OCI-M2 (cell line): ENCODE data around the gene RITA1.
"Not testable (repeated sequence)": the region's sequence is repeated elsewhere in the genome, so short reads cannot be mapped to it uniquely, and the experiment has no call there.

Experiments used
- DNase-seq: peaks from one replicate; lab custom pipeline; 2025; ENCODE audit not compliant: unreplicated experiment; lab: John Stamatoyannopoulos, UW

Gene RITA1

GRCh38 chr12:113201187-113202177 lies 16.0 kb downstream of the RITA1 start:
- DNase-seq: no peak

- no peak for DNase-seq
Measured at GRCh38 chr12:113202300-113203075, 17.0 kb downstream of the RITA1 start.

- no peak for DNase-seq
Measured at GRCh38 chr12:113203852-113204760, 18.6 kb downstream of the RITA1 start.

GRCh38 chr12:113204804-113205203 lies 19.3 kb downstream of the RITA1 start:
- DNase-seq: no peak

- DNase-seq: not testable (repeated sequence)
Measured at GRCh38 chr12:113206802-113207201, 21.3 kb downstream of the RITA1 start.

GRCh38 chr12:113207613-113208040 lies 22.1 kb downstream of the RITA1 start:
- DNase-seq: no peak

- no peak for DNase-seq
Measured at GRCh38 chr12:113208041-113208934, 22.8 kb downstream of the RITA1 start.

- DNase-seq: no peak
Measured at GRCh38 chr12:113211160-113211559, 25.6 kb downstream of the RITA1 start.

GRCh38 chr12:113214895-113215400 lies 29.4 kb downstream of the RITA1 start:
- DNase-seq: no peak

- DNase-seq: no peak
Measured at GRCh38 chr12:113216027-113216426, 30.5 kb downstream of the RITA1 start.

- DNase-seq: no peak
Measured at GRCh38 chr12:113220593-113221180, 35.2 kb downstream of the RITA1 start.

- DNase-seq: peak; percentile 82
Measured at GRCh38 chr12:113221181-113221996, 35.9 kb downstream of the RITA1 start, which contains the start of gene TPCN1. TPCN1 (plus strand) TSS chr12:113221464; CDS start chr12:113226853, 5,389 bp downstream.

- DNase-seq: no peak
Measured at GRCh38 chr12:113221997-113222729, 36.6 kb downstream of the RITA1 start.

- no peak for DNase-seq
Measured at GRCh38 chr12:113222730-113223531, 37.4 kb downstream of the RITA1 start.

GRCh38 chr12:113224955-113225354 lies 39.4 kb downstream of the RITA1 start:
- DNase-seq: no peak

- no peak for DNase-seq
Measured at GRCh38 chr12:113226696-113227568, 41.4 kb downstream of the RITA1 start.
